IgD-negative memory B cell (primary cell): ENCODE results near the gene TMEM243. TPM values are rescaled to one million over a fixed set of nuclear protein-coding genes. Genes with fewer than 3 reads are reported as not detected.
A peak's percentile ranks its signal among the peaks of the same experiment; 100 is the strongest.

ENCODE experiments used
- H3K27ac Mint-ChIP-seq, 3 donors: one replicate each; pipeline ENCODE4 v1.8.0; 2020 to 2022; ENCODE audit warnings: mild to moderate bottlenecking in 3 of 3, mixed read lengths in 3 of 3, moderate library complexity in 1 of 3
- H3K27me3 Mint-ChIP-seq: one replicate; pipeline ENCODE4 v1.8.0; 2021; ENCODE audit warnings: mixed read lengths
- H3K36me3 Mint-ChIP-seq: one replicate; pipeline ENCODE4 v1.8.0; 2020; ENCODE audit warnings: mild to moderate bottlenecking, mixed read lengths
- H3K4me1 Mint-ChIP-seq, 3 donors: one replicate each; pipeline ENCODE4 v1.8.0; 2020 to 2022; ENCODE audit warnings: mixed read lengths in 3 of 3, mild to moderate bottlenecking in 1 of 3
- H3K4me3 Mint-ChIP-seq, 4 donors: one replicate each; pipeline ENCODE4 v1.8.0; 2020 to 2022; ENCODE audit warnings: mild to moderate bottlenecking in 4 of 4, mixed read lengths in 4 of 4, moderate library complexity in 3 of 4
- H3K9me3 Mint-ChIP-seq, 3 donors: one replicate each; pipeline ENCODE4 v1.8.0; 2020 to 2021; ENCODE audit warnings: mixed read lengths in 3 of 3, mild to moderate bottlenecking in 1 of 3
- polyA plus RNA-seq: library from polyadenylated mRNA; unstranded; fragments of 300-500 nt; fragmentation: Illumina TruSeq; gene quantifications from one replicate; pipeline ENCODE4 v1.2.3, GENCODE V29; 2021

The TMEM243 gene
- polyA plus RNA-seq, 1 donor from 2014 or later: 125 TPM

- Mint-ChIP-seq H3K9me3 (peaks cover 0 to 19% (median 10%) of the 10 kb centered on the region in 3 donors), H3K27ac (peak overlapping the region in 2 of 3 donors; percentile 57 to 85), H3K4me3 (peak overlapping the region in 2 of 4 donors; percentile 2 to 19), H3K27me3 (no peaks in the 10 kb centered on the region), H3K4me1 (peaks cover 45 to 55% (median 52%) of the 10 kb centered on the region in 3 donors), H3K36me3 (peaks cover 17% of the 10 kb centered on the region)
Measured at GRCh38 chr7:87202208-87202607, 17.3 kb downstream of the TMEM243 start.

- peak overlapping the region in 1 of 4 donors; percentile 53 for H3K4me3 Mint-ChIP-seq
- peaks cover 47 to 56% (median 52%) of the 10 kb centered on the region in 3 donors for H3K4me1 Mint-ChIP-seq
- H3K27ac Mint-ChIP-seq: peak overlapping the region; percentile 48 to 86 (median 85)
- peaks cover 0 to 9% (median 2%) of the 10 kb centered on the region in 3 donors for H3K9me3 Mint-ChIP-seq
- peaks cover 5% of the 10 kb centered on the region for H3K36me3 Mint-ChIP-seq
- no peaks in the 10 kb centered on the region for H3K27me3 Mint-ChIP-seq
Measured at GRCh38 chr7:87199700-87200450, 19.7 kb downstream of the TMEM243 start.

GRCh38 chr7:87199241-87199640, 20.3 kb downstream of the TMEM243 start:
- Mint-ChIP-seq H3K9me3 (peaks cover 0 to 7% (median 2%) of the 10 kb centered on the region in 3 donors), H3K27me3 (no peaks in the 10 kb centered on the region), H3K4me3 (no peak overlapping the region), H3K4me1 (peaks cover 47 to 56% (median 52%) of the 10 kb centered on the region in 3 donors), H3K36me3 (peaks cover 5% of the 10 kb centered on the region), H3K27ac (peak overlapping the region; percentile 78 to 85 (median 84))

DNA sequence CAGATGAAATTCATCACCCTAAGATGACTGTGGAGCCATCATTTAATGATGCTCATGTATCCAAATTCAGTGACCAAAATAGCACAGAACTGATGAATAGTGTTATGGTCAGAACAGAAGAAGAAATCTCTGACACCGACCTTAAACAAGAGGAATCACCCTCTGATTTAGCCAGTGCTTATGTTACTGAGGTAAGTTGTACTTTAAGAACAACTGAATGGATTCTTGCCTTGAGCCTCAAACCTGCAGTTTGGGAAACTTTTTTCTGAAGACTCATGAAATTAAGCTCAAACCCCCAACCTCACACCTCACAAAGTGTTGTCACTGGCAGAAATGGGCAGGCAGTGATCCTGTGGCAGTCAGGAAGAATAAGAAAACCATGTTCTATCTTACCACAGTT, 25.6 kb downstream of the TMEM243 start:
- H3K36me3 Mint-ChIP-seq: peaks cover 3% of the 10 kb centered on the region
- H3K4me3 Mint-ChIP-seq: no peak overlapping the region
- H3K4me1 Mint-ChIP-seq: peaks cover 11 to 40% (median 32%) of the 10 kb centered on the region in 3 donors
- H3K27me3 Mint-ChIP-seq: no peaks in the 10 kb centered on the region
- H3K27ac Mint-ChIP-seq: peak overlapping the region; percentile 27 to 82 (median 28)
- H3K9me3 Mint-ChIP-seq: no peaks in the 10 kb centered on the region

DNA sequence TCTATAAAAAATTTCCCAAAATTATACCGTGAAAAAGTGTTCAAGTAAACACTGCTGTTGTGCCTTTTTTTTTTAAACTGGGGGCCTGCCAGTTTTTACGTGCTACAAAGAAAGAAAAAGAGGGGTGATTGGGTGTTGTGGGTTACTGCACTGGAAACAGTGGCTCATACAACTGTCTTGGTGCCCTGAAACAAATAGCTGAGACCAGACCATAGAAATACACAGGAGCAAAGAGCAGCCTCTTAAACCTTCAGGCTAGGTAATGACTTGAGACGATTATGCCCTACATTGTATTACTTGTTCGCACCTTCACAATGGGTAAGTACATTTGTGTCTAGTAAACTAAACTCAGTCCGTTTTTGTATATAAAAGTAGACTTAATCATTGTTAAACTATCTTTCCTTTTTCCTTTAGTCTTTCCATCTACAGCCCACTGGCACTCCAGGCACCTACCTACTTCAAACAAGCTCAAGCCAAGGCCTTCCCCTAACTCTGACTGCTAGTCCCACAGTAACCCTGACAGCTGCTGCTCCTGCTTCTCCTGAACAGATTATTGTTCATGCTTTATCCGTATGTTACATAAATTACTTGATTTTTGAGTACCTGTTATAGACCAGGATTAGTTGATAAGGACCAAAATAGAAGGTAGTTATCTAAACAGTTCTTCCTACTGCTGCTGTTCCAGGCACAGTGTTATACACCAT, 26.6 kb downstream of the TMEM243 start:
- Mint-ChIP-seq H3K27me3 (no peaks in the 10 kb centered on the region), H3K4me1 (peaks cover 10 to 36% (median 28%) of the 10 kb centered on the region in 3 donors), H3K9me3 (no peaks in the 10 kb centered on the region), H3K36me3 (peaks cover 4% of the 10 kb centered on the region), H3K4me3 (no peak overlapping the region), H3K27ac (peak overlapping the region in 2 of 3 donors; percentile 65 to 82)

DNA sequence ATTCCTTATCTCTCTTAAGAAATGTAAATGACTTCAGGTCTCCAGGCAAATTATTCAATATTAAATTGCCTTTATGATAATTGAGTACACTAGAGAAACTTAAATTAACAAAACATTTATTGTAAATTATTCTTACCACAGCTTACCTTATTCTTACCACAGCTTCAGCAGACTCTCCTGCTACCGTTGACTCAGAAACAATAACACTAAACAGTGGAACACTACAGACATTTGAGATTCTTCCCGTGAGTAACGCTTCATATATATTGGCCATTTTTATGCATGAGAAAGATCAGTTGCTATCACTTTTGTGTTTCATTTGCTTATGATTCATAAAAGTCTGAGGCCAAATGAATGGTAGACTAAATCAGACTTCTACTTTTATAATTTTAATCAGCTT, 28.7 kb downstream of the TMEM243 start:
- Mint-ChIP-seq H3K27me3 (no peaks in the 10 kb centered on the region), H3K4me1 (peaks cover 10 to 34% (median 24%) of the 10 kb centered on the region in 3 donors), H3K36me3 (peaks cover 7% of the 10 kb centered on the region), H3K9me3 (no peaks in the 10 kb centered on the region), H3K27ac (peak overlapping the region; percentile 0 to 34 (median 25)), H3K4me3 (no peak overlapping the region)

- Mint-ChIP-seq H3K36me3 (peaks cover 9% of the 10 kb centered on the region), H3K4me3 (no peak overlapping the region), H3K4me1 (peaks cover 14 to 40% (median 29%) of the 10 kb centered on the region in 3 donors), H3K27me3 (no peaks in the 10 kb centered on the region), H3K9me3 (no peaks in the 10 kb centered on the region), H3K27ac (peak overlapping the region in 1 of 3 donors; percentile 59)
Measured at GRCh38 chr7:87188930-87189329, 30.6 kb downstream of the TMEM243 start.

DNA sequence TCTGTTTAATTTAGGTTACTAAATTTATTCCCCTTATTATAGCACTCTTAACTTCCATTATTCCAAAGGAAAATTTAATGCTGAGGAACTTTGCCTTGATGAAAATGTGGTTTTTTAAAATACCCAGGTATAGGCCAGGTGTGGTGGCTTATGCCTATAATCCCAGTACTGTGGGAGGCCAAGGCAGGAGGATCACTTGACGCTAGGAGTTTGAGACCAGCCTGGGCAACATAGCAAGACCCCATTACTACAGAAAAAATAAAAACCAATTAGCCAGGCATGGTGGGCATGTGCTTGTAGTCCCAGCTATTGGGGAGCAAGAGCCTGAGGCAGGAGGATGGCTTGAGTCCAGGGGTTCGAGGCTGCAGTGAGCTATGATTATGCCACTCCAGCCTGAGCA, 32.4 kb downstream of the TMEM243 start:
- Mint-ChIP-seq H3K27me3 (no peaks in the 10 kb centered on the region), H3K4me3 (no peak overlapping the region), H3K9me3 (no peaks in the 10 kb centered on the region), H3K36me3 (peaks cover 9% of the 10 kb centered on the region), H3K4me1 (peaks cover 14 to 31% (median 24%) of the 10 kb centered on the region in 3 donors), H3K27ac (no peak overlapping the region)

DNA sequence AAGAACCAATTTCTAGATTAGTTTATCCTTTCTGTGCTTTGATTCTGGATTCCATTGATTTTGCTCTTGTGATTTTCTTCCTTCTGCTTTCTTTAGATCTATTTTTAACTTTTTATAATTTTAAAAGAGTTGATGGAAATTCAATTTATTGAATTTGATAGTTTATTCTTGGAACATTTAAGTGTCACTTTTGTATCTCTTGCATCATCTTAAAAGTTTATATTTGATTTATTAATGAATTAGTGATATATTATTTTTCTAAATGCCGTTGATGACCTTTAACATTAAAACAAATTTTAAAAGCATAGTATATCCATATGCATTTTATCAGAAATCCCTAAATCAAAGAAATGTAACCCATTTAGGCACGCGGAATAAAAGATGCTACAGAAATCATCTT, 40.4 kb downstream of the TMEM243 start:
- no peaks in the 10 kb centered on the region for H3K9me3 Mint-ChIP-seq
- no peaks in the 10 kb centered on the region for H3K27me3 Mint-ChIP-seq
- H3K4me3 Mint-ChIP-seq: no peak overlapping the region
- H3K36me3 Mint-ChIP-seq: peaks cover 13% of the 10 kb centered on the region
- H3K4me1 Mint-ChIP-seq: peaks cover 4 to 12% (median 10%) of the 10 kb centered on the region in 3 donors
- no peak overlapping the region for H3K27ac Mint-ChIP-seq

GRCh38 chr7:87178320-87178719, 41.2 kb downstream of the TMEM243 start:
- Mint-ChIP-seq H3K4me1 (peaks cover 4 to 10% (median 9%) of the 10 kb centered on the region in 3 donors), H3K27me3 (no peaks in the 10 kb centered on the region), H3K9me3 (no peaks in the 10 kb centered on the region), H3K36me3 (peaks cover 13% of the 10 kb centered on the region), H3K4me3 (no peak overlapping the region), H3K27ac (no peak overlapping the region)

- H3K27me3 Mint-ChIP-seq: no peaks in the 10 kb centered on the region
- H3K27ac Mint-ChIP-seq: peak overlapping the region; percentile 54 to 81 (median 57)
- H3K36me3 Mint-ChIP-seq: peaks cover 11% of the 10 kb centered on the region
- H3K4me3 Mint-ChIP-seq: no peak overlapping the region
- H3K9me3 Mint-ChIP-seq: no peaks in the 10 kb centered on the region
- peaks cover 7 to 19% (median 10%) of the 10 kb centered on the region in 3 donors for H3K4me1 Mint-ChIP-seq
Measured at GRCh38 chr7:87173471-87173870, 46.1 kb downstream of the TMEM243 start.

DNA sequence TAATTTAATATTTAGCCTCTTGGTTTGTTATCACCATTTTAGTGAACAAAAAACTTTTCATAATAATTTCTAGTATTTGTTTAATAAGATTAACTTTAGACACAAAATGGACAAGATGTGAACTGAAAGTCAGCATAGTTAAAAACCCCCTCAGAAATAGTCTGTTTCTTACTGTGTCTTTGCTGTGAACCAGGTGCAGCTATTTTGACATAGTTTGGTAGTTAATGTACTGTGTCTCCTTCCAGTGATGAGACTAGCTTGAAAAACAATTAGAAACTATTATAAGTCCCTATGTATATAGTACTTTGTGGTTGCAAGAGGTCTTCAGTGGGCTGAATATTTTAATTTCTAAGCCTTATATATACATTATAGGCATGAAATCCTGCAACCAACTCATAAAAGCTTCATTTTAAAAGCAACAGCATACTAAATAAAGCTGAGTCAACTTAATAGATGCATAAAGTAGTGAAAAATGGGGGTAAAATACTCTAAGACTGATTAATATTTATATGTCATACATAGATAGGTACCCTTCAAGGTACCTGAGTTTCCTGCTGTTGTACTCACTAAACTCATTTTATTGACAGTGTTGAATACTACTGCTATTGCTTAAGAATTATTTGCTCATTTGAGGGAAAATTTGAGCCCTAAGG, 48.1 kb downstream of the TMEM243 start:
- Mint-ChIP-seq H3K9me3 (no peaks in the 10 kb centered on the region), H3K27ac (no peak overlapping the region), H3K4me1 (peaks cover 4 to 25% (median 6%) of the 10 kb centered on the region in 3 donors), H3K4me3 (no peak overlapping the region), H3K27me3 (no peaks in the 10 kb centered on the region), H3K36me3 (peaks cover 8% of the 10 kb centered on the region)

- Mint-ChIP-seq H3K27me3 (no peaks in the 10 kb centered on the region), H3K27ac (peak overlapping the region in 1 of 3 donors; percentile 35), H3K4me3 (no peak overlapping the region), H3K9me3 (no peaks in the 10 kb centered on the region), H3K36me3 (peaks cover 7% of the 10 kb centered on the region), H3K4me1 (peaks cover 2 to 25% (median 2%) of the 10 kb centered on the region in 3 donors)
Measured at GRCh38 chr7:87170828-87171227, 48.7 kb downstream of the TMEM243 start.

DNA sequence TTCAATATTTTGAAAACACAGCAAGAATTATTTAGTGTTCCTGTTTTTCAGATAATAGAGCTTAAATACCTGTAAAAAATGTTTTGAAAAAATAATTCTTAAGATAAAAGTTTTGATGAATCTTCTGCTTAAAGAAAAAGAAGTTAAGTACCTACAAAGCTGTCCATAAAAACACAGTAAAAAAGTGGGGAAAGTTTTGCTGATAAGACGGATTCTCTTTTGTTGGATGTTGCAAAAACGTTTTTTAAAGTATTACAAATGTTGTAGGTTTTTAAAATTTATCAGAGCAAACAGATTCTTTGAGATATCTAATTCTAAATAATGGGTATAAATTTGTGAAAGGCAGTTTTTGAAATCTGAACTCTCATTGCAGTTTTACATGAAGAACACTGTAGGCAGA, 55.1 kb downstream of the TMEM243 start:
- peaks cover 8 to 18% (median 14%) of the 10 kb centered on the region in 3 donors for H3K4me1 Mint-ChIP-seq
- H3K9me3 Mint-ChIP-seq: no peaks in the 10 kb centered on the region
- H3K36me3 Mint-ChIP-seq: peaks cover 6% of the 10 kb centered on the region
- H3K27ac Mint-ChIP-seq: no peak overlapping the region
- H3K4me3 Mint-ChIP-seq: no peak overlapping the region
- H3K27me3 Mint-ChIP-seq: no peaks in the 10 kb centered on the region

DNA sequence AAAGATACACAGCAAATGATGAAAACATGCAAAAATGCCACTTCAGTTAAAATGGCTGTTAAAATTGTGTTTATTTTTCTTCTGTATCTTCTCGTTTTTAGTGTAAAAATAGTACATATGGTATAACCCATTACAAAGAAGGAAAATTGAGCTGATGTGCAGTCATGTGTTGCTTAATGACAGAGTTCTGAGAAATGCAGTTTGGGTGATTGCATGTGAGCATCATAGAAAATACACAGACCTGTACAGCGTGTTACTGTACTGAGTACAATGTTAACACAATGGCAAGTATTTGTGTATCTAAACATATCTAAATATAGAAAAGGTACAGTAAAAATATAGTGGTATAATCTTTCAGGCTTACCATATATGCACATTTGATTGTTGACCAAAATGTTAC, 60.0 kb downstream of the TMEM243 start:
- no peaks in the 10 kb centered on the region for H3K27me3 Mint-ChIP-seq
- peaks cover 33 to 52% (median 44%) of the 10 kb centered on the region in 3 donors for H3K4me1 Mint-ChIP-seq
- H3K27ac Mint-ChIP-seq: no peak overlapping the region
- no peak overlapping the region for H3K4me3 Mint-ChIP-seq
- H3K36me3 Mint-ChIP-seq: peaks cover 6% of the 10 kb centered on the region
- no peaks in the 10 kb centered on the region for H3K9me3 Mint-ChIP-seq
